ENCODE data around the gene CDV3. TPM values are rescaled to one million over a fixed set of nuclear protein-coding genes. Genes with fewer than 3 reads are reported as not detected.

The CDV3 gene
- total and polyA plus RNA-seq, 10 of the 15 experiments (the other 5 are each of a cell fraction or from before 2014, with no cell fraction given): 42.3 to 466 (median 136) TPM

DNA sequence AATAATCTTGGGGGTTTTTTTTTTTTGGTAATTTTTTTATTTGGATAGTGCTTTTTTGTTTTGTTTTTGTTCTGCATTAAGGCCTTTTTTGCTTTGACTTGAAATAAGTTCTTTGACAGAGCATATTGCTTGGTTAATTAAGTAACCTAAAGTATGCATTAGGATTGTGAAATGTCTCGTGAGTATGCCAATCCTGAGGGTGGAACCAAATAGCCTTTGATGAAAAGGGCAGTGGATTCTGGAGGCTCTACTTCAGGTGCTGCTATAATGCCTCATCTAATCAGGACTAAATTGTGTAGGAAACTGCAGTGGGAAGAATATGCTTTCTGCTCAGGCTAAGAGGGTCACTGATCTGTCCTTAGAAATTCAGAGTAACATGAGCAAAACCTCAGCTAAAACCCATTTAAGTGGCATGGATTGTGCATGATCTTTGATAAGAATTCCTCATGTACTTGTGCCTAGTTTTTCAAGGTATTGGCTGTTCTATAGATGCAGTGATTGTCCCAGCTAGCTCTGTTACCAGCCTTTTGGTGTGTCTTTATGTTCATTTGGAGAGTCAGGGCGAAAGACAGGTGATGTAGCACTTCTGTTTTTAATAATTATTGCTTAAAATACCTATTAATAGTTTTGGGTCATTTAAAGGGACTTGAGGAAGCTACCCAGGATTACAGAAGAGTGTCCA, 15.4 kb downstream of the CDV3 start:
- DNase-seq (ENCODE audit: low read depth, low spot score) (no peak), FAIRE-seq (no peak), ATAC-seq (peak; percentile 11; the same call in 1 of the 3 replicates)
- intact Hi-C loops (cut with micrococcal nuclease; ENCODE audit: unreplicated experiment) (no loop called here), in situ Hi-C loops (cut with MboI) (no loop called here)
- no peaks in the 10 kb centered on the region for H3K9me3 ChIP-seq (replicated peaks; ENCODE audit: control insufficient read depth, insufficient read depth, low read length)
- peaks cover 6 to 39% of the 10 kb centered on the region in 2 experiments for H3K36me3 ChIP-seq (ENCODE audit: control insufficient read depth in 2 of 2, insufficient read depth in 2 of 2, low read length in 1 of 2)
- peaks cover 22% of the 10 kb centered on the region for H3K79me2 ChIP-seq (ENCODE audit: control insufficient read depth, insufficient read depth, low read length)
- H3K4me1 ChIP-seq (ENCODE audit: control insufficient read depth, insufficient read depth, low read length): peaks cover 26% of the 10 kb centered on the region
- RAD21 ChIA-PET (ENCODE audit: unreplicated experiment): no interaction called here
- no peak overlapping the region for H3K9ac ChIP-seq (ENCODE audit: control insufficient read depth, insufficient read depth, low read length)
- no peak overlapping the region for H3K4me3 ChIP-seq
- no peaks in the 10 kb centered on the region for H3K27me3 ChIP-seq (replicated peaks in 1 of 2; ENCODE audit: control insufficient read depth in 2 of 2, insufficient read depth in 2 of 2, low read length in 1 of 2)
- POLR2A ChIA-PET: interaction anchor here (1.1 to 2.0 kb wide), 2 partner anchors 12 to 18 kb away, joined by 5 to 6 read pairs; no protein-coding TSS in a partner anchor
- H4K20me1 ChIP-seq (ENCODE audit: control insufficient read depth, insufficient read depth): no peaks in the 10 kb centered on the region
- SMC1A ChIA-PET (ENCODE audit: uncharacterized antibody, unreplicated experiment): interaction anchor here (0.6 to 4.2 kb wide), 2 partner anchors 12 to 412 kb away, joined by 3 to 38 read pairs; no protein-coding TSS in a partner anchor
- CTCF ChIA-PET: interaction anchor here (0.7 kb wide), 1 partner anchor 10 kb away, joined by 4 read pairs; no protein-coding TSS in a partner anchor
- BruUV-seq (replicated peaks): TSS peak; percentile 62
- H2AFZ ChIP-seq (ENCODE audit: control insufficient read depth, low read depth, low read length): no peak overlapping the region
- H3K27ac ChIP-seq (ENCODE audit: control insufficient read depth, insufficient read depth): no peak overlapping the region
- TF ChIP-seq TBL1XR1 (IDR thresholded peaks at IDR 0.05; ENCODE audit: low read depth, low read length) (no peak), PKNOX1 (IDR thresholded peaks at IDR 0.05) (no peak), POLR2AphosphoS5 (IDR thresholded peaks at IDR 0.05; ENCODE audit: low read length) (peak; percentile 57; the same call in 1 of the 2 replicates), JUNB (IDR thresholded peaks at IDR 0.05) (peak; percentile 54; the same call in 1 of the 2 replicates), MEF2A (IDR thresholded peaks at IDR 0.05; ENCODE audit: insufficient read depth, low read depth, low read length) (0 out of 2 replicates have a peak, but pooled peaks have one; percentile 28), RFX5 (IDR thresholded peaks at IDR 0.05; ENCODE audit: low read depth, low read length) (no peak)
- WGBS (ENCODE audit: insufficient coverage, insufficient replicate concordance, low lambda C conversion rate, missing lambda C conversion rate): 37% methylated on average over 2 of the region's 2 CpGs
- no peak overlapping the region for H3K4me2 ChIP-seq (ENCODE audit: control insufficient read depth, insufficient read depth)

Measured in GM12878 (cell line).